CD14-positive monocyte (primary cell): Measurements from ENCODE around the gene ANKRD39. TPM values are rescaled to one million over a fixed set of nuclear protein-coding genes. Genes with fewer than 3 reads are reported as not detected.

Source experiments
- DNase-seq, 3 donors: peaks; one replicate each; pipeline ENCODE4 v3.0.0-alpha.2; 2011 to 2022
- H2AFZ ChIP-seq: 2 replicates; pipeline ENCODE4 v1.6.0; 2012; ENCODE audit warnings: mild to moderate bottlenecking, low read depth, low read length, inconsistent platforms; ENCODE audit not compliant: insufficient read depth, poor library complexity, severe bottlenecking
- H3K27ac ChIP-seq, 2 donors: 1 replicate in 1 of 2; 2 replicates in 1 of 2; pipeline ENCODE4 v1.5.1; 2012 to 2013; ENCODE audit warnings: low read length in 2 of 2, control low read depth in 1 of 2, inconsistent platforms in 1 of 2, low read depth in 1 of 2, mild to moderate bottlenecking in 1 of 2
- H3K27me3 ChIP-seq, 2 donors: one replicate each; pipeline versions ENCODE4 v1.6.0 to v1.6.1; 2011 to 2013; ENCODE audit warnings: low read length in 2 of 2; ENCODE audit not compliant: control insufficient read depth in 2 of 2, insufficient read depth in 2 of 2
- H3K36me3 ChIP-seq, 2 donors: replicated peaks in 1 of 2; 1 replicate in 1 of 2; 2 replicates in 1 of 2; pipeline versions ENCODE4 v1.5.1 to v1.6.1; 2012 to 2013; ENCODE audit warnings: low read length in 2 of 2, control low read depth in 1 of 2, inconsistent platforms in 1 of 2, mild to moderate bottlenecking in 1 of 2; ENCODE audit not compliant: insufficient read depth in 2 of 2, control insufficient read depth in 1 of 2
- H3K4me1 ChIP-seq, 2 donors: 1 replicate in 1 of 2; 2 replicates in 1 of 2; pipeline versions ENCODE4 v1.5.1 to v1.6.1; 2012 to 2013; ENCODE audit warnings: low read length in 2 of 2, control low read depth in 1 of 2, inconsistent platforms in 1 of 2, mild to moderate bottlenecking in 1 of 2, moderate library complexity in 1 of 2; ENCODE audit not compliant: insufficient read depth in 2 of 2, control insufficient read depth in 1 of 2
- H3K4me2 ChIP-seq: replicated peaks from 2 replicates; pipeline ENCODE3; 2012; ENCODE audit warnings: low read length, moderate library complexity, mild to moderate bottlenecking; ENCODE audit not compliant: poor library complexity, severe bottlenecking; ENCODE audit errors: extremely low read depth
- H3K4me3 ChIP-seq, 3 experiments: fragments of 200-600 bp in 1 of 3; sonication (generic) in 1 of 3; replicated peaks in 1 of 3; 1 replicate in 2 of 3; 2 replicates in 1 of 3; pipeline ENCODE4 v1.5.1; 2011 to 2013; ENCODE audit warnings: low read length in 3 of 3, mild to moderate bottlenecking in 3 of 3, control low read depth in 2 of 3, low read depth in 2 of 3, inconsistent platforms in 1 of 3, moderate library complexity in 1 of 3
- H3K79me2 ChIP-seq: 2 replicates; pipeline ENCODE4 v1.6.0; 2012; ENCODE audit warnings: mild to moderate bottlenecking, control low read depth, inconsistent platforms, low read length, moderate library complexity; ENCODE audit not compliant: insufficient read depth
- H3K9ac ChIP-seq: 2 replicates; pipeline ENCODE4 v1.6.0; 2017; ENCODE audit warnings: low read length, mild to moderate bottlenecking; ENCODE audit not compliant: insufficient read depth, poor library complexity, severe bottlenecking
- H3K9me3 ChIP-seq, 2 donors: replicated peaks in 1 of 2; 1 replicate in 1 of 2; 2 replicates in 1 of 2; pipeline versions ENCODE4 v1.5.1 to v1.6.1; 2012 to 2013; ENCODE audit warnings: low read length in 2 of 2, control low read depth in 1 of 2; ENCODE audit not compliant: control insufficient read depth in 1 of 2, insufficient read depth in 1 of 2
- H4K20me1 ChIP-seq: 2 replicates; pipeline ENCODE4 v1.6.0; 2012; ENCODE audit warnings: mild to moderate bottlenecking, low read length, control low read depth, moderate library complexity; ENCODE audit not compliant: insufficient read depth
- H3K27ac Mint-ChIP-seq, 7 donors: one replicate each; pipeline ENCODE4 v1.8.0; 2020; ENCODE audit warnings: mild to moderate bottlenecking in 7 of 7, mixed read lengths in 7 of 7, moderate library complexity in 6 of 7, inconsistent platforms in 2 of 7
- H3K27me3 Mint-ChIP-seq, 3 donors: one replicate each; pipeline ENCODE4 v1.8.0; 2021 to 2022; ENCODE audit warnings: low read depth in 3 of 3, mild to moderate bottlenecking in 3 of 3, mixed read lengths in 3 of 3, moderate library complexity in 3 of 3, inconsistent platforms in 1 of 3
- H3K36me3 Mint-ChIP-seq, 2 donors: one replicate each; pipeline ENCODE4 v1.8.0; 2020; ENCODE audit warnings: mixed read lengths in 2 of 2, inconsistent platforms in 1 of 2, mild to moderate bottlenecking in 1 of 2
- H3K4me1 Mint-ChIP-seq: one replicate; pipeline ENCODE4 v1.8.0; 2020; ENCODE audit warnings: mild to moderate bottlenecking, mixed read lengths
- H3K4me3 Mint-ChIP-seq, 2 donors: one replicate each; pipeline ENCODE4 v1.8.0; 2020; ENCODE audit warnings: mild to moderate bottlenecking in 2 of 2, mixed read lengths in 2 of 2, moderate library complexity in 1 of 2
- H3K9me3 Mint-ChIP-seq, 7 donors: one replicate each; pipeline ENCODE4 v1.8.0; 2020 to 2022; ENCODE audit warnings: mixed read lengths in 7 of 7, mild to moderate bottlenecking in 6 of 7, moderate library complexity in 6 of 7, inconsistent platforms in 2 of 7
- WGBS: methylation state at CpG from one replicate; pipeline ENCODE4 v1.1.5; 2013; ENCODE audit warnings: missing lambda C conversion rate; ENCODE audit not compliant: insufficient coverage; 5-methylcytosine and 5-hydroxymethylcytosine counted together
- intact Hi-C, 2 donors: fragments of 100-400 bp; cut with micrococcal nuclease; formaldehyde crosslinking; loops; one replicate each; pipeline versions ENCODE4 v1.15.0 to v1.15.1; 2023
- polyA plus RNA-seq, 3 donors: library from polyadenylated mRNA; depleted of rRNA in 1 of 3; unstranded in 2 of 3; stranded (reverse) in 1 of 3; fragments of 300-500 nt in 2 of 3; fragments of >200 nt in 1 of 3; fragmentation: Illumina TruSeq in 2 of 3; gene quantifications; 1 replicate in 2 of 3; 2 replicates in 1 of 3; pipeline ENCODE4 v1.2.3, GENCODE V29; 2012 to 2021
- TF ChIP-seq, protein P1 (sequence below): fragments of 200-600 bp; IDR thresholded peaks from one replicate; pipeline ENCODE4 v1.8.0; 2022; ENCODE audit warnings: antibody characterized with exemption, mild to moderate bottlenecking

Gene ANKRD39
- polyA plus RNA-seq, 3 donors: 6.2 to 9.7 (median 9.0) TPM

GRCh38 chr2:96823198-96823597 is 34.6 kb downstream of the ANKRD39 start:
- over 99% methylated on average over 11 of the region's 11 CpGs for WGBS
- intact Hi-C loops: no loop called here
- H3K4me1 Mint-ChIP-seq: peaks cover 31% of the 10 kb centered on the region
- H3K9me3 ChIP-seq: no peaks in the 10 kb centered on the region
- H4K20me1 ChIP-seq: peaks cover 63% of the 10 kb centered on the region
- TF ChIP-seq, protein P1, sequence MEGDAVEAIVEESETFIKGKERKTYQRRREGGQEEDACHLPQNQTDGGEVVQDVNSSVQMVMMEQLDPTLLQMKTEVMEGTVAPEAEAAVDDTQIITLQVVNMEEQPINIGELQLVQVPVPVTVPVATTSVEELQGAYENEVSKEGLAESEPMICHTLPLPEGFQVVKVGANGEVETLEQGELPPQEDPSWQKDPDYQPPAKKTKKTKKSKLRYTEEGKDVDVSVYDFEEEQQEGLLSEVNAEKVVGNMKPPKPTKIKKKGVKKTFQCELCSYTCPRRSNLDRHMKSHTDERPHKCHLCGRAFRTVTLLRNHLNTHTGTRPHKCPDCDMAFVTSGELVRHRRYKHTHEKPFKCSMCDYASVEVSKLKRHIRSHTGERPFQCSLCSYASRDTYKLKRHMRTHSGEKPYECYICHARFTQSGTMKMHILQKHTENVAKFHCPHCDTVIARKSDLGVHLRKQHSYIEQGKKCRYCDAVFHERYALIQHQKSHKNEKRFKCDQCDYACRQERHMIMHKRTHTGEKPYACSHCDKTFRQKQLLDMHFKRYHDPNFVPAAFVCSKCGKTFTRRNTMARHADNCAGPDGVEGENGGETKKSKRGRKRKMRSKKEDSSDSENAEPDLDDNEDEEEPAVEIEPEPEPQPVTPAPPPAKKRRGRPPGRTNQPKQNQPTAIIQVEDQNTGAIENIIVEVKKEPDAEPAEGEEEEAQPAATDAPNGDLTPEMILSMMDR: no peak
- no peaks in the 10 kb centered on the region for H3K9me3 Mint-ChIP-seq
- peaks cover 0 to 8% (median 2%) of the 10 kb centered on the region in 3 donors for H3K27me3 Mint-ChIP-seq
- peaks cover 15% of the 10 kb centered on the region for H3K79me2 ChIP-seq
- H3K36me3 ChIP-seq: peaks cover 42 to 75% of the 10 kb centered on the region in 2 donors
- no peak overlapping the region for H3K4me3 Mint-ChIP-seq
- no peak overlapping the region for H2AFZ ChIP-seq
- no peak overlapping the region for H3K9ac ChIP-seq
- H3K36me3 Mint-ChIP-seq: peaks cover 65 to 77% of the 10 kb centered on the region in 2 donors
- H3K4me2 ChIP-seq: no peak overlapping the region
- no peaks in the 10 kb centered on the region for H3K27me3 ChIP-seq
- no peak overlapping the region for H3K27ac Mint-ChIP-seq
- no peak overlapping the region for H3K27ac ChIP-seq
- no peak for DNase-seq
- H3K4me1 ChIP-seq: peaks cover 5 to 12% of the 10 kb centered on the region in 2 donors
- H3K4me3 ChIP-seq: no peak overlapping the region

- intact Hi-C loops: no loop called here
- no peak overlapping the region for H3K4me2 ChIP-seq
- H2AFZ ChIP-seq: no peak overlapping the region
- no peak overlapping the region for H3K9ac ChIP-seq
- no peak overlapping the region for H3K4me3 ChIP-seq
- Mint-ChIP-seq H3K27ac (peak overlapping the region in 2 of 7 donors; percentile 3 to 10), H3K9me3 (no peaks in the 10 kb centered on the region), H3K36me3 (peaks cover 65 to 73% of the 10 kb centered on the region in 2 donors), H3K4me3 (no peak overlapping the region), H3K27me3 (peaks cover 2 to 10% (median 3%) of the 10 kb centered on the region in 3 donors), H3K4me1 (peaks cover 35% of the 10 kb centered on the region)
- peaks cover 38 to 71% of the 10 kb centered on the region in 2 donors for H3K36me3 ChIP-seq
- no peaks in the 10 kb centered on the region for H3K27me3 ChIP-seq
- TF ChIP-seq, protein P1: no peak
- peaks cover 67% of the 10 kb centered on the region for H4K20me1 ChIP-seq
- DNase-seq: no peak
- H3K9me3 ChIP-seq: no peaks in the 10 kb centered on the region
- H3K79me2 ChIP-seq: peaks cover 19% of the 10 kb centered on the region
- peaks cover 9 to 16% of the 10 kb centered on the region in 2 donors for H3K4me1 ChIP-seq
- 98% methylated on average over 4 of the region's 4 CpGs for WGBS
- no peak overlapping the region for H3K27ac ChIP-seq
Measured at GRCh38 chr2:96822786-96823185, 35.0 kb downstream of the ANKRD39 start.
